ENCODE results near the gene TMEM164.

TMEM164 gene

GRCh38 chrX:110034036-110034435 lies 31.1 kb downstream of the TMEM164 start:
- TF ChIP-seq FOXP2 (optimal IDR thresholded peaks at IDR 0.05; ENCODE audit: borderline replicate concordance, extremely low read depth, extremely low read length, insufficient read depth) (no peak), POLR2AphosphoS5 (IDR thresholded peaks at IDR 0.05; ENCODE audit: low read depth, low read length) (no peak), REST (IDR thresholded peaks at IDR 0.05; ENCODE audit: insufficient read depth in 1 of 2, low read depth in 2 of 2, low read length in 2 of 2) (no peak), TAF1 (IDR thresholded peaks at IDR 0.05; ENCODE audit: borderline replicate concordance, insufficient read depth, low read length) (no peak), SIN3A (IDR thresholded peaks at IDR 0.05; ENCODE audit: borderline replicate concordance, insufficient read depth, low read length) (no peak)

- TF ChIP-seq REST (IDR thresholded peaks at IDR 0.05; ENCODE audit: insufficient read depth in 1 of 2, low read depth in 2 of 2, low read length in 2 of 2) (no peak), TAF1 (IDR thresholded peaks at IDR 0.05; ENCODE audit: borderline replicate concordance, insufficient read depth, low read length) (no peak), SIN3A (IDR thresholded peaks at IDR 0.05; ENCODE audit: borderline replicate concordance, insufficient read depth, low read length) (no peak), FOXP2 (optimal IDR thresholded peaks at IDR 0.05; ENCODE audit: borderline replicate concordance, extremely low read depth, extremely low read length, insufficient read depth) (no peak), POLR2AphosphoS5 (IDR thresholded peaks at IDR 0.05; ENCODE audit: low read depth, low read length) (no peak)
These were observed 33.5 kb downstream of the TMEM164 start for GRCh38 chrX:110036162-110037033.

GRCh38 chrX:110037178-110037577 lies 34.3 kb downstream of the TMEM164 start:
- TF ChIP-seq SIN3A (IDR thresholded peaks at IDR 0.05; ENCODE audit: borderline replicate concordance, insufficient read depth, low read length) (no peak), FOXP2 (optimal IDR thresholded peaks at IDR 0.05; ENCODE audit: borderline replicate concordance, extremely low read depth, extremely low read length, insufficient read depth) (no peak), TAF1 (IDR thresholded peaks at IDR 0.05; ENCODE audit: borderline replicate concordance, insufficient read depth, low read length) (no peak), REST (IDR thresholded peaks at IDR 0.05; ENCODE audit: insufficient read depth in 1 of 2, low read depth in 2 of 2, low read length in 2 of 2) (no peak), POLR2AphosphoS5 (IDR thresholded peaks at IDR 0.05; ENCODE audit: low read depth, low read length) (no peak)

- no peak for TF ChIP-seq POLR2AphosphoS5 (IDR thresholded peaks at IDR 0.05; ENCODE audit: low read depth, low read length)
- TF ChIP-seq SIN3A (IDR thresholded peaks at IDR 0.05; ENCODE audit: borderline replicate concordance, insufficient read depth, low read length), result no peak
- TF ChIP-seq REST (IDR thresholded peaks at IDR 0.05; ENCODE audit: insufficient read depth in 1 of 2, low read depth in 2 of 2, low read length in 2 of 2), result no peak
- TF ChIP-seq FOXP2 (optimal IDR thresholded peaks at IDR 0.05; ENCODE audit: borderline replicate concordance, extremely low read depth, extremely low read length, insufficient read depth), result no peak
- no peak for TF ChIP-seq TAF1 (IDR thresholded peaks at IDR 0.05; ENCODE audit: borderline replicate concordance, insufficient read depth, low read length)
These were observed 36.0 kb downstream of the TMEM164 start for GRCh38 chrX:110038900-110039299.

Data from PFSK-1 (cell line).